Activated CD4-positive, alpha-beta T cell treated with anti-CD3 and anti-CD28 coated beads, Interleukin-2, Interleukin-6, amounts not matched to agents 100 ng/mL and 50 ng/mL, durations not matched to agents 16 hours and 8 hours (primary cell): Measurements from ENCODE around the gene DDT.
A peak's percentile ranks its signal among the peaks of the same experiment; 100 is the strongest.
"Not testable (repeated sequence)": the region's sequence is repeated elsewhere in the genome, so short reads cannot be mapped to it uniquely, and the experiment has no call there.

ENCODE experiments used
- DNase-seq: peaks from one replicate; pipeline ENCODE4 v3.0.0-alpha.2; 2020

DDT gene

DNA sequence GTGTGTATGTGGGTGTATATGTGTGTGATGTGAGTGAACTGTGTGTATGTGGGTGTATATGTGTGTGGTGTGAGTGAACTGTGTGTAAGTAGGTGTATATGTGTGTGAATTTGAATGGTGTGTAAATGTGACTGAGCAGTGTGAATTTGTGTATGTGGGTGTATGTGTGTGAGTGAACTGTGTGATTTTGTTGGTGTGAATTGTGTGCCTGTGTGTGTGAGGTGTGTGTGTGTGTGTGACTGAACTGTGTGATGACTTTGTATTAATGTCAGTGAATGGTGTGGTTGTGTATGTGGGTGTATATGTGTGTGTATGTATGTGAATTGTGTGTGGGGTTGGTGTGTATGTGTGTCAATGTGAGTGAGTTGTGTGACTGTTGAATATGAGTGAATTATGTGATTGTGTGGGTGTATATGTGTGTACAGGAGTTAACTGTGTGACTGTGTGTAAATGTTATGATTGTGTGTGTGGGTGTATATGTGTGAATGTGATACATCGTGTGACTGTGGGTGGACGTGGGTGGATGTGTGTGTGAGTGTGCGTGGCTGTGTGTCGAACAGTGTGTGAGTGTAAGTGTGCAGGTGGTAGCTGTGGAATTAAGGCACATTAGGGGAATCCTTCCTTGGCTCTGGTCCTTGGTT lies 12.4 kb upstream of the DDT start:
- not testable (repeated sequence) for DNase-seq

DNA sequence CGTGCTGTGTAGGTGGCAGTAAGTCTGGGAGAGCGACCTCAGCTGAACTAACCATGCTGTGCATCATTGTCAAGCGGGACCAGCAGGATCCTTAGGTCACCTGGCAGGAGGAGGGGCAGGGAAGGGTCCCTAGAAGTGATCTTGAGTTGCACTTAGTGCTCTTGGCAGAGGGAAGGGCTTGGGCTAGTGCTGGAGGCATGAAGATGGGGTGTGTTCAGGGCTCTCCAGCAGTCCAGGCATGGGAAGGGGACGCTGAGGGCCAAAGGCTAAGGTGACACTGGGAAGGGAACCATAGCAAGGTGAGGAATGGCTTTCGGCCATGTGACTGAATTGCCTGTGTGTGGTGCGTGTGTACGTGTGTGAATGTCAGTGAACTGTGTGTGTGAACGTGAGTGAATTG lies 11.8 kb upstream of the DDT start:
- DNase-seq = not testable (repeated sequence)

DNA sequence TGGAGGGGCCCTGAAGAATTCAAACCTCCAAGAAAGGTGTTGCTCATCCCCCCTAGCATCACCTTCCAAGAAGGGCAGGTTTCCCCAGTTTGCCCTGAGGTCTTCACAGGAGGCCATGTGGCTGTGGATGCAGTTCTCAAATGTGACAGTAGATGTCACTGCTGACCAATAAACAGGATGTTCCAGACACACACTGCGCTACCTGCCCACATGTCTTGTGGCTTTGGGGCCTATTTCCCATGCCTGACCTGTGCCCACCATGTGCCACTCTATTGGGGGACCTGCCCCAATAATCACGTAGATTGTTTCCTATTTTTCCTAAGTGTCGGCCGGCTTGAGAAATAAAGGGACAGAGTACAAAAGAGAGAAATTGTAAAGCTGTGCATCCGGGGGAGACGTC lies 10.2 kb upstream of the DDT start:
- DNase-seq = peak; percentile 65

DNA sequence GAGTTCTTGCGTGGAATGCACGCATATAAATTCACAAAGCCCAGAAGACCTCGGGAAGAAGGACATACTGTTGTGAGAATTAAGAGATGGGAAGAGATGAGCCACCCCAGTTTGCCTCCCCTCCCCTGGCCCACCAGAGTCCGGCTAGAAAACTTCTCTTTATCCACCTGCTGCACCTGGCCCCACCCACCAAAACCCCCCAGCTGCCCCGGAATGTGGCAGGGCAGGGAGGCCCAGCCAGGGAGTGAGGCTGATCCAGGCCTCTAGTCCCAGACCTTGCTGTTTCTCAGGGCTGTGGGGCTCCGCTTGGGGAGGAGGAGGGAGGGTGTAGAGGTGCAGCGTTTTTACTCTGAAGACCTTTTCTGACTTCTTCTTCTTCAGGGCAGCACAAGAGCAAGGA lies 6.3 kb upstream of the DDT start:
- DNase-seq = not testable (repeated sequence)

DNA sequence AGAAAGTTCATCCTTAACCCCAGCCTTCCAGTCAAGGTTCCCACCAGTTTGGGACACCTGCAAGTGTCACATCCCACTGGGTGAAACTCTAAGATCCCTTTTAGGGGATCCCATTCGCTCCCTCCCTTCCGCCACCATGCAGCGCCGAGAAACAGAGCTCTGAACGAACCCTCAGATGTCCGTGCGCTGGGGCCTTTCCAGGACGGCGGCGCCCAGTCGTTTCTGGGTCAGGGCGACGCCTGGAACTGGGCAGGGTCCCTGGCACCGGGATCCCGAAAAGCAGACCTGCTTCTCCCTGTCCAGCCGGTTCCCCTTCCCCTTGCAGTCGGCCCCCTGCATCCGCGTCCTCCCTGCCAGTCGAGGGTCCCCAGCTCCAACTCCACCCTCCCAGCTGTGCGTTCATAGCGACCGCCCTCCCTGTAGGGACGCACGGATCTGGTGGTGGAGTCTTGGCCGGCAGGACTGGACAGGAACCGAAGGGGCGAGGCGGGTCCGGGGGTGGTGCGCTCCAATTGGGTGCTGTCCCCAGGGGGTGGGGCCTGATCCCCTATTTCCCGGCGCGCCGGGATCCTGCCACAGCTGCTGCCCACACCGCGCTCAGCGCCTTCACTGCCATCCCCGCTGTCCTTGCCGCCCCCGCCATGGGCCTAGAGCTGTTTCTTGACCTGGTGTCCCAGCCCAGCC lies 5.5 kb upstream of the DDT start, which contains the start of gene GSTT2:
Gene GSTT2, plus strand, starts transcription at position 578 of the 684 bp plus-strand sequence.
- not testable (repeated sequence) for DNase-seq

DNA sequence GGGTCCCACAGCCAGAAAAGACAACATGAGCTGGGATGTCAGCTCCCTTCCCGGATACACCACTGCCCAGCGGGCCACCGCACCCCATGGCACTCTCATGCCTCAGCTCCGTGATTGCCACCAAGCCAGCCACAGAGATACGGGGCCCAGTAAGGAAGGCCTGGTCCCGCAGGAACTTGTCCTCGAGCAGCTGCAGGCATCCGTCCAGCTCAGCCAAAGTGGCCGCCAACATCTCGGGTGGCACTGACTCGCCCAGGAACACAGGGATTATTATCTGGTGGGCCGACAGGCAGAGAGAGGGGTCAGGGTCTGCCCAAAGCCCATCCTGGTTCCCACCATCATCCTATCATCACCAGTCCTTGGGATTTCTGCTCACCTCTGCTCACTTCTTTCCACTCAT lies 3.1 kb upstream of the DDT start:
- DNase-seq = not testable (repeated sequence)

DNA sequence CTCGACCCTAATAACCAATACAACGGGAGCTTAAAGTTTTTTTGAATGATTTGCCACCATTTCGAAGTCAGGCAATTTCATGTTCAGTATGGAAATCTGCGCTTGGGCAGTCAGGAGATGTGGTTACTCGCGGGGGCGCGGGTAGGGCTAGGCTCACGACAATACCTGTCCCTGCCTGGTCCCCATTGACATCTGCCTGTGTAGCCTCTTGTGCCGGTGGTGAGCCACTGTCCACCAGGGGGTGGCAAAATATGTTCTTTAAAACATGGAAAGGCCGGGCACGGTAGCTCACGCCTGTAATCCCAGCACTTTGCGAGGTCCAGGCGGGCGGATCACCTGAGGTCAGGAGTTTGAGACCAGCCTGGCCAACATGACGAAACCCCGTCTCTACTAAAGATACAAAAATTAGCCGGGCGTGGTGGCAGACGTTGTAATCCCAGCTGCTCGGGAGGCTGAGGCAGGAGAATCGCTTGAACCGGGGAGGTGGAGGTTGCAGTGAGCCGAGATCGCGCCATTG lies 653 bp upstream of the DDT start:
- DNase-seq = not testable (repeated sequence)

DNA sequence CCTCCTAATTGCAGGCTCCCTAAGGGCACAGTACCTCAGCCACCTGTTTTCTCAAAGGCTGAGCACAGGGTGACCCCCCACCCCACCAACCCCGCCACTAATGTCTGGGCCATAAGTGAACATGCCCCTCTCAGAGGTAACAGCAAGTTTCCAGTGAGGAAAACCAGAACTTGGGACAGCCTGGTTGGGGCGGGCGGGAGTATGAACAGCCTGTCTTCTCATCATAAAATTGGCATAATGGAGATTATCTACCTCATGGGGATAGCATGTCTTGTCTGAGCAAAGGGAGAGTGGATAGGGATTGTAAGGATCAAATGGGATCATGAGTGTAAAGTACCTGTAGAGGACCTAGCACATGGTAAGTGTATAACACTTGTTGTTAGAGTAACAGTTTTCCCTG lies 2.3 kb downstream of the DDT start:
- not testable (repeated sequence) for DNase-seq

DNA sequence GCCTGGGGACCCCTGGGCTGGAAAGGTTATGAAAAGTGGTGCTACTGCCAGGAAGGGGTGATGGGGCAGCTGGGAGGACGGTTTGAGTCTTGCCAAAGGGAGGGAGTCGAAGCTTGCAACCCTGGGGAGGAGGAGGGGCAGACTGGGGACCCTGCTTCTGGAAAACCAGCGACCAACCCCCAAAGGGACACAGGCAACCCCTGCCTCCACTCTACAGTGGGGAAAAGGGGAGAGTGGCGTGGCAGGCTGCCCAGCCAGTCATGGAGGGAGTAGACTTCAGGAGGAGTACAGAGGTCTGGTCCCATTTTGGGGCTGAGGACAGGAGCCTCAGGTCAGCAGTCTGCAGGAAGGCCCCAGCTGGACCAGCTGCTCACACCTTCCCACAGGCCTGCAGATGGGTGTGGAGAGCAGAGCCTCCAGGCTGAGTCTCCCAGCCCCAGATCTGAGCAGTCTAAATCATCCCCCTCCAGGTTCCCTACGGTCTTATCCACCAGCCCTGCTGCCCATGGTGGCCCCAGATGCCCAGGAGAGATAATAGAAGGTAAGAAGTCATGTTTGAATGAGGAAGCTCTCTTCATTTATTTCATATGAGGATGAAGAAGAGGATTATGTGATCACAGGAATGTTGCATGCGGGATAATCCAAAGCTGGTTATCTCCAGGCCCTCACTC lies 3.3 kb downstream of the DDT start:
- DNase-seq = no peak

DNA sequence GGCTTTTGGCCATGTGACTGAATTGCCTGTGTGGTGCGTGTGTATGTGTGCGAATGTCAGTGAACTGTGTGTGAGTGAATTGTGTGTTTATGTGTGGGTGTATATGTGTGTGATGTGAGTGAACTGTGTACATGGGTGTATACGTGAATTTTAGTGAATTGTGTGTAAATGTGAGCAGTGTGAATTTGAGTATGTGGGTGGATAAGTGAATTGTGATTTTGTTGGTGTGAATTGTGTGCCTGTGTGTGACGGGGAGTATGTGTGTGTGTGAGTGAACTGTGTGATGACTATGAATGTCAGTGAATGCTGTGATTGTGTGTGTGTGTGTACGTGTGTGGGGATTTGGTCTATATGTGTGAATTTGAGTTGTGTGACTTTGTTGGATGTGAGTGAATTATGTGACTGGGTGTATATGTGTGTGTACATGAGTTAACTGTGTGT lies 4.0 kb downstream of the DDT start:
- no peak for DNase-seq

DNA sequence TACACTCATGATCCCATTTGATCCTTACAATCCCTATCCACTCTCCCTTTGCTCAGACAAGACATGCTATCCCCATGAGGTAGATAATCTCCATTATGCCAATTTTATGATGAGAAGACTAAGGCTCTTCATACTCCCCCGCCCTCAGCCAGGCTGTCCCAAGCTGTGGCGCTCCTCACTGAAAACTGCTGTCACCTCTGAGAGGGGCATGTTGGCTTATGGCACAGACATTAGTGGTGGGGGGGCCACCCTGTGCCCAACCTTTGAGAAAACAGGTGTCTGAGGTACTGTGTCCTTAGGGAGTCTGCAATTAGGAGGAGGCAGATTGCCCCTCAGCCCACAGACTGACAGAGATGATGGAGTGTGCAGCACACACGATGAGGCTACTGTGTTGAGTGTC lies 5.2 kb downstream of the DDT start:
- no peak for DNase-seq

DNA sequence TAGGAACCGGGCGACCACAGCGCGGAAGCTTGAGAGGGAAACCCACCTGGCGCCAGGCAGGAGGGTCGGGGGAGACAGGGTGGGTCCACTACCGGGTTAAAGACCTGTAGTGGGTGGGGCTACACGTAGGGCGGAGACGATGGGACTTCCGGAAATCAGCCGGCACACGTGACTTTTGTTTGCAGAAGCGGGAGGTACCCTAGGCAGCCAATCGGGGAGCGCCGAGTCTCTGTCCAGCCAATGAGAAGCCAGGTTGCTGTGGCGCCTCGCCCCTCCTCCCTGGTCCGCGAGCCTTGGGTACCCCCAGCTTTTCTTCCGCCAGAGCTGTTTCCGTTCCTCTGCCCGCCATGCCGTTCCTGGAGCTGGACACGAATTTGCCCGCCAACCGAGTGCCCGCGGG lies 7.7 kb downstream of the DDT start, which contains the start of gene DDTL:
Gene DDTL, plus strand, starts transcription at position 321 of the 400 bp plus-strand sequence. Its CDS starts 27 bp downstream, at position 348.
- not testable (repeated sequence) for DNase-seq

DNA sequence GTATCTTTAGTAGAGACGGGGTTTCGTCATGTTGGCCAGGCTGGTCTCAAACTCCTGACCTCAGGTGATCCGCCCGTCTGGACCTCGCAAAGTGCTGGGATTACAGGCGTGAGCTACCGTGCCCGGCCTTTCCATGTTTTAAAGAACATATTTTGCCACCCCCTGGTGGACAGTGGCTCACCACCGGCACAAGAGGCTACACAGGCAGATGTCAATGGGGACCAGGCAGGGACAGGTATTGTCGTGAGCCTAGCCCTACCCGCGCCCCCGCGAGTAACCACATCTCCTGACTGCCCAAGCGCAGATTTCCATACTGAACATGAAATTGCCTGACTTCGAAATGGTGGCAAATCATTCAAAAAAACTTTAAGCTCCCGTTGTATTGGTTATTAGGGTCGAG lies 8.1 kb downstream of the DDT start:
- DNase-seq = not testable (repeated sequence)

DNA sequence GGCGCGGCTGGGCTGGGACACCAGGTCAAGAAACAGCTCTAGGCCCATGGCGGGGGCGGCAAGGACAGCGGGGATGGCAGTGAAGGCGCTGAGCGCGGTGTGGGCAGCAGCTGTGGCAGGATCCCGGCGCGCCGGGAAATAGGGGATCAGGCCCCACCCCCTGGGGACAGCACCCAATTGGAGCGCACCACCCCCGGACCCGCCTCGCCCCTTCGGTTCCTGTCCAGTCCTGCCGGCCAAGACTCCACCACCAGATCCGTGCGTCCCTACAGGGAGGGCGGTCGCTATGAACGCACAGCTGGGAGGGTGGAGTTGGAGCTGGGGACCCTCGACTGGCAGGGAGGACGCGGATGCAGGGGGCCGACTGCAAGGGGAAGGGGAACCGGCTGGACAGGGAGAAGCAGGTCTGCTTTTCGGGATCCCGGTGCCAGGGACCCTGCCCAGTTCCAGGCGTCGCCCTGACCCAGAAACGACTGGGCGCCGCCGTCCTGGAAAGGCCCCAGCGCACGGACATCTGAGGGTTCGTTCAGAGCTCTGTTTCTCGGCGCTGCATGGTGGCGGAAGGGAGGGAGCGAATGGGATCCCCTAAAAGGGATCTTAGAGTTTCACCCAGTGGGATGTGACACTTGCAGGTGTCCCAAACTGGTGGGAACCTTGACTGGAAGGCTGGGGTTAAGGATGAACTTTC lies 13.0 kb downstream of the DDT start, which contains the start of gene GSTT2B:
Gene GSTT2B, minus strand, starts transcription at position 112 of the 688 bp plus-strand sequence. Its CDS starts 64 bp downstream, at position 48.
- DNase-seq = not testable (repeated sequence)

DNA sequence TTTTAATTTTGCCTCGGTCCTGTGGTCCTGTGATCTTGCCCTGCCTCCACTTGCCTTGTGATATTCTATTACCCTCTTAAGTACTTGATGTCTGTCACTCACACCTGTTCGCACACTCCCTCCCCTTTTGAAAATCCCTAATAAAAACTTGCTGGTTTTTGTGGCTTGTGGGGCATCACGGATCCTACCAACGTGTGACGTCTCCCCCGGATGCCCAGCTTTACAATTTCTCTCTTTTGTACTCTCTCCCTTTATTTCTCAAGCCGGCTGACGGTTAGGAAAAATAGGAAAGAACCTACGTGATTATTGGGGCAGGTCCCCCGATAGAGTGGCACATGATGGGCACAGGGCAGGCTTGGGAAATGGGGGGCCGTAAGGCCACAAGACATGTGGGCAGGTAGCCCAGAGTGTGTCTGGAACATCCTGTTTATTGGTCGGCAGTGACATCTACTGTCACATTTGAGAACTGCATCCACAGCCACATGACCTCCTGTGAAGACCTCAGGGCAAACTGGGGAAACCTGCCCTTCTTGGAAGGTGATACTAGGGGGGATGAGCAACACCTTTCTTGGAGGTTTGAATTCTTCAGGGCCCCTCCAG lies 17.8 kb downstream of the DDT start:
- peak; percentile 85 for DNase-seq

DNA sequence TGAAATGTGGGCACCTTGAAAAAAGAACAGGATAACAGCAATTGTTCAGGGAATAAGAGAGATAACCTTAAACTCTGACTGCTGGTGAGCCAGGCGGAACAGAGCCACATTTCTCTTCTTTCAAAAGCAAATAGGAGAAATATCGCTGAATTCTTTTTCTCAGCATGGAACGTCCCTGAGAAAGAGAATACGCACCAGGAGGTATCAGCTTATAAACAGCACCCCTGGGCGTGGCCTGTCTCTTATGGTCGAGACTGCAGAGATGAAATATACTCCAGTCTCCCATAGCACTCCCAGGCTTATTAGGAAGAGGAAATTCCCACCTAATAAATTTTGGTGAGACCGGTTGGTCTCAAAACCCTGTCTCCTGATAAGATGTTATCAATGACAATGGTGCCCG lies 18.4 kb downstream of the DDT start:
- DNase-seq = not testable (repeated sequence)

DNA sequence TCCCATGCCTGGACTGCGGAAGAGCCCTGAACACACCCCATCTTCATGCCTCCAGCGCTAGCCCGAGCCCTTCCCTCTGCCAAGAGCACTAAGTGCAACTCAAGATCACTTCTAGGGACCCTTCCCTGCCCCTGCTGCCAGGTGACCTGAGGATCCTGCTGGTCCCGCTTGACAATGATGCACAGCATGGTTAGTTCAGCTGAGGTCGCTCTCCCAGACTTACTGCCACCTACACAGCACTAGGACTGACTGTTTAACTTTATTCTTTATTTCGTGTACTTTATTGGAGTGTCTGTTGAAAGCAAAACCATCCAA lies 19.3 kb downstream of the DDT start:
- DNase-seq = not testable (repeated sequence)

DNA sequence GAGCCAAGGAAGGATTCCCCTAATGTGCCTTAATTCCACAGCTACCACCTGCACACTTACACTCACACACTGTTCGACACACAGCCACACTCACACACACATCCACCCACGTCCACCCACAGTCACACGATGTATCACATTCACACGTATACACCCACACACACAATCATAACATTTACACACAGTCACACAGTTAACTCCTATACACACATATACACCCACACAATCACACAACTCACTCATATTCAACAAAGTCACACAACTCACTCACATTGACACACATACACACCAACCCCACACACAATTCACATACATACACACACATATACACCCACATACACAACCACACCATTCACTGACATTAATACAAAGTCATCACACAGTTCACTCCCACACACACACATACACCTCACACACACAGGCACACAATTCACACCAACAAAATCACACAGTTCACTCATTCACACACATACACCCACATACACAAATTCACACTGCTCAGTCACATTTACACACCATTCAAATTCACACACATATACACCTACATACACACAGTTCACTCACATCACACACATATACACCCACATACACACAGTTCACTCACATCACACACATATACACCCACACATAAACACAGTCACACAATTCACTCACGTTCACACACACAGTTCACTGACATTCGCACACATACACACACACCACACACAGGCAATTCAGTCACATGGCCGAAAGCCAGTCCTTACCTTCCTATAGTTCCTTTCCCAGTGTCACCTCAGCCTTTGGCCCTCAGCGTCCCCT lies 19.8 kb downstream of the DDT start:
- DNase-seq = not testable (repeated sequence)

DNA sequence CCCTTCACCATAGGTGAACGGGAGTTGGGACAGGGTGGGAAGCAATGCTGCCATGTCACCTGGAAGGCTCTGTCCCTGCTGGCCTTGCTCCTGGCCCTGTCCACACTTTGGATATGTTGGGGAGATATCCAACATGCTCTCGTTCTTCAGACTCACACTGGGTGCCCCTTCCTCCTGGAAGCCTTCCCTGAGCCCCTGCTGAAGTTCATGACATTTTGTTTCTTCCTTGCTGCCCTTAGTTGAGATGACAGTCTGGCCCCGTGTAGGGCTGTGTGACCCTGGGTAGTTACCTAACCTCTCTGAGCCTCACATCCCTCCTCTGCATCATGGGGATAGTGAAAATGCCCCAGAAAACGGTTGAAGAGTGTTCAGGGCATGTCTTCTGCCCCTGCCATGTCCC lies 20.8 kb downstream of the DDT start:
- DNase-seq = not testable (repeated sequence)

DNA sequence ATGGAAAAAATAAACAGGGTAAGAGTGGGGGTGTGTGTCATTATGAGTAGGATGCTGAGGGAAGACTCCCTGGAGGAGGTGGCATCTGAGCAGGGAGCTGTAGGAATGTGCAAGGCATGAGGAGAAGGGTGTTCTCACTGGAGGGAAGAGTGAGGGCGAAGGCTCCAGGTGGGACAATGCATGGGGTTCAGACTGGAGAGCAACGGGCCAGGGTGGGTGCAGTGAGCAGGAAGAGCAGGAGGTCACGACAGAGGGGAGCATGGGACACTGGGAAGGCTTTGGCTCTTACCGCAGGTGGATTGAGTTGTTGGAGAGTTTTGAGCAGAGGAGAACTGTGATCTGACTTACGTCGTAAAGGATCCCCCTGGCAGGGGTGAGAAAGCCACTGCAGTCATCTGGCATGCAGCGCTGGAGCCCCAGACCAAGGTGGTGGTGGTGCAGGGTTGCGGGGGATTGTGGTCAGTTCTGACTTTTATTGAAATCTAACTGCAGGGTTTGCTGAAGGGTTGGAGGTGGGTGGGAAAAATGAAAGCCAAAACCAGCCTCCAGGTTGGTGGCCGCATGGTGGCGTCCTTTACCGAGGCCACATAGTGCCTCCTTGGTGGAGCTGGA lies 21.3 kb downstream of the DDT start:
- not testable (repeated sequence) for DNase-seq

DNA sequence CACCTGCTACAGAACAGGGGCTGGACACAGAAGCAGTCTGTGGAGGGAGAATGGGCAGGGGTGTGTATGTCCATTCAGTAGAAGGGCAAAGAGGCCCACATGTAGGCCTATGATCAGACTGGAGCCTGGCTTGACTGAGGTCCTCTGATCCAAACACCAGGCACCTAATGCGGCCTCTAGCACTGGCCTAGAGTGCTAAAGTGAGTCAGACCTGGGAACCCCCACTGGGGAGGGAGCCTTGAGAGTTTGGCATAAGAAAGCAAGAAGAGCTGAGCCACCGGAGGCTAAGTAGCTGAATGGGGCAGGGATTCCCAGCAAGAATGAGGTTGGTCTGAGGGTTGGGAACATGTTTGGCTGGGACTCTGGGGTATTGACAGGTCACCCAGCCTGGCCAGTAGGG lies 22.9 kb downstream of the DDT start:
- DNase-seq = not testable (repeated sequence)
